ENCODE results near the gene DAD1.

DNA sequence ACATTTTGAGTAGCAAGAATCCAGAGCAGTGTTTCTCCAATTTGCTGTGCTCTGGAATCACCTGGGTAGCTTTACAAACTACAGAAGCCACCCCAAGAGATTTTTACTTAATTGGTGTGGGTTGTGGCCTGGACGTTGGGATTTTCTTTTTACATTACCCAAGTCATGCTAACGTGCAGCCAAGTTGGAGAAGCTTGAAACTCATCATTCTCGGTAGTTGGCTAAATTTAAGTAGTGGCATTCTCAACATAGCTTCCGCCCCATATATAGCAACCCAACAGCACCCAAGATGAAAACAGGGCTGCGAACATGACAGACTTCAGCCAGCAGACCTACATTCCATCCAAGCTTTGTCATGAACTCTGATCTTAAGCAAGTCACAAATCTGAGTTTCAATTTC is 25.0 kb downstream of the DAD1 start:
- TF ChIP-seq, protein P1, sequence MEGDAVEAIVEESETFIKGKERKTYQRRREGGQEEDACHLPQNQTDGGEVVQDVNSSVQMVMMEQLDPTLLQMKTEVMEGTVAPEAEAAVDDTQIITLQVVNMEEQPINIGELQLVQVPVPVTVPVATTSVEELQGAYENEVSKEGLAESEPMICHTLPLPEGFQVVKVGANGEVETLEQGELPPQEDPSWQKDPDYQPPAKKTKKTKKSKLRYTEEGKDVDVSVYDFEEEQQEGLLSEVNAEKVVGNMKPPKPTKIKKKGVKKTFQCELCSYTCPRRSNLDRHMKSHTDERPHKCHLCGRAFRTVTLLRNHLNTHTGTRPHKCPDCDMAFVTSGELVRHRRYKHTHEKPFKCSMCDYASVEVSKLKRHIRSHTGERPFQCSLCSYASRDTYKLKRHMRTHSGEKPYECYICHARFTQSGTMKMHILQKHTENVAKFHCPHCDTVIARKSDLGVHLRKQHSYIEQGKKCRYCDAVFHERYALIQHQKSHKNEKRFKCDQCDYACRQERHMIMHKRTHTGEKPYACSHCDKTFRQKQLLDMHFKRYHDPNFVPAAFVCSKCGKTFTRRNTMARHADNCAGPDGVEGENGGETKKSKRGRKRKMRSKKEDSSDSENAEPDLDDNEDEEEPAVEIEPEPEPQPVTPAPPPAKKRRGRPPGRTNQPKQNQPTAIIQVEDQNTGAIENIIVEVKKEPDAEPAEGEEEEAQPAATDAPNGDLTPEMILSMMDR (IDR thresholded peaks at IDR 0.05; ENCODE audit: low read length), result no peak
- no peak for TF ChIP-seq EZH2 (IDR thresholded peaks at IDR 0.05; ENCODE audit: borderline replicate concordance, low read length)

All from OCI-LY1 (cell line).